ENCODE data around the gene NDUFB8.

DNA sequence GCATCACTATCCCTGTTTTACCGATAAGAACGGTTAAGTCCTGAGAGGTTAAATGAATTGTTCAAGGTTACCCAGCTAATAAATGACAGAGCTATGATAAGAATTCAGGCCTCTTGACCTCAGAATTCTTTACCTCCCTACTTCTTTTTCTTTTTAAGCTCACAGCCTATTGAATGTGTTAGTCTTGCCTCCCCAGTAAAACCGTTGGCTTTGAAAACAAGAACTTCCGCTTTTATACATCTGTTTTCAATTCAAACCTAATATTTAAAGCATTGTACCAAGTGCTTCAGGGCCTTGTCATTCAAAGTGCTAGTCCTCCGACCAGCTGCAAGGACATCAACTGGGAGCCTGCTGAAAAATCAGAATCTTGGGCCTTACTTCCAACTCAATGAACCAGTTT is 25.6 kb downstream of the NDUFB8 start:
- TF ChIP-seq FOS (IDR thresholded peaks at IDR 0.05; ENCODE audit: low read depth, low read length) (no peak), MAFK (IDR thresholded peaks at IDR 0.05; ENCODE audit: low read depth, low read length) (no peak)
- TF ChIP-seq, protein P1, sequence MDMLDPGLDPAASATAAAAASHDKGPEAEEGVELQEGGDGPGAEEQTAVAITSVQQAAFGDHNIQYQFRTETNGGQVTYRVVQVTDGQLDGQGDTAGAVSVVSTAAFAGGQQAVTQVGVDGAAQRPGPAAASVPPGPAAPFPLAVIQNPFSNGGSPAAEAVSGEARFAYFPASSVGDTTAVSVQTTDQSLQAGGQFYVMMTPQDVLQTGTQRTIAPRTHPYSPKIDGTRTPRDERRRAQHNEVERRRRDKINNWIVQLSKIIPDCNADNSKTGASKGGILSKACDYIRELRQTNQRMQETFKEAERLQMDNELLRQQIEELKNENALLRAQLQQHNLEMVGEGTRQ (IDR thresholded peaks at IDR 0.05; ENCODE audit: low read depth, low read length), result no peak

Data from IMR-90 (cell line).